Keratinocyte (primary cell): ENCODE measurements around the gene SAMD13.

ENCODE experiments used
- EZH2 ChIP-seq: IDR thresholded peaks from one replicate; pipeline ENCODE4 v1.6.1; 2012; ENCODE audit warnings: inconsistent platforms, mild to moderate bottlenecking, low read length, moderate library complexity
- TF ChIP-seq, protein P1 (sequence below), 3 experiments: IDR thresholded peaks in 1 of 3; conservative IDR thresholded peaks in 1 of 3; optimal IDR thresholded peaks in 1 of 3; 2 replicates in 2 of 3; 3 replicates in 1 of 3; pipeline versions ENCODE3 to v1.5.1; 2011; ENCODE audit warnings: low read length in 3 of 3, mild to moderate bottlenecking in 3 of 3, moderate library complexity in 2 of 3, control low read depth in 1 of 3, inconsistent platforms in 1 of 3; ENCODE audit not compliant: insufficient read depth in 2 of 3; ENCODE audit errors: extremely low read depth in 1 of 3

DNA sequence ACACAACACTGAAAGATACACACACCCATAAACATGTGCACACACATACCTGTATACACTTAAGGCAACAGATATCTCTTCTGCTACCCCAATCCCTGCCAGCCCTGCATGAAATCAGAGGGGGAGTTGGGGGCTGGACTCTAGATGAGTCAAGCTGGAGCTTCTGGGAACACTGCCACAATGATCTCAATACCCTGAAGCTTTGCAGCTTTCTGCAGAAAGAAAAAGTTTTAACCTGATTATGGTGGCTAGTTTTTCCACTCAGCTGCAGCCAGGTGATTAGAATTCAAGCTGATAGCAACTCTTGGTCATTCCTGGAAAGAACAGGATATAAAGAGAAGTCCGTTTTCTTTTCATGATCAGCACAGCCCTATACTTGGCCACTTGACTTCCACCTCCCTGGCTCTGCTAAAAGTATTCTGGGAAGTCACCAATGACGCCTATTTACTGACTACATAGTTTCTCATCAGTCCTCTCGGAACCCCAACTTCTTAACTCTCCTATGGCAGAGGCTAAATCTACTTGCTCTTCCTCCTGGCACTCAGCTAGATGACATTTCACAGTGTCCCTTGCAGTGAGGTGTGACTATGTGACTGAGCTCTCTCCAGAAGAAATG lies 76.1 kb downstream of the SAMD13 start:
- no peak for TF ChIP-seq EZH2
- TF ChIP-seq, protein P1, sequence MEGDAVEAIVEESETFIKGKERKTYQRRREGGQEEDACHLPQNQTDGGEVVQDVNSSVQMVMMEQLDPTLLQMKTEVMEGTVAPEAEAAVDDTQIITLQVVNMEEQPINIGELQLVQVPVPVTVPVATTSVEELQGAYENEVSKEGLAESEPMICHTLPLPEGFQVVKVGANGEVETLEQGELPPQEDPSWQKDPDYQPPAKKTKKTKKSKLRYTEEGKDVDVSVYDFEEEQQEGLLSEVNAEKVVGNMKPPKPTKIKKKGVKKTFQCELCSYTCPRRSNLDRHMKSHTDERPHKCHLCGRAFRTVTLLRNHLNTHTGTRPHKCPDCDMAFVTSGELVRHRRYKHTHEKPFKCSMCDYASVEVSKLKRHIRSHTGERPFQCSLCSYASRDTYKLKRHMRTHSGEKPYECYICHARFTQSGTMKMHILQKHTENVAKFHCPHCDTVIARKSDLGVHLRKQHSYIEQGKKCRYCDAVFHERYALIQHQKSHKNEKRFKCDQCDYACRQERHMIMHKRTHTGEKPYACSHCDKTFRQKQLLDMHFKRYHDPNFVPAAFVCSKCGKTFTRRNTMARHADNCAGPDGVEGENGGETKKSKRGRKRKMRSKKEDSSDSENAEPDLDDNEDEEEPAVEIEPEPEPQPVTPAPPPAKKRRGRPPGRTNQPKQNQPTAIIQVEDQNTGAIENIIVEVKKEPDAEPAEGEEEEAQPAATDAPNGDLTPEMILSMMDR (optimal IDR thresholded peaks at IDR 0.05 in 1 of 3, IDR thresholded peaks at IDR 0.05 in 1 of 3, conservative IDR thresholded peaks at IDR 0.05 in 1 of 3; ENCODE audit: extremely low read depth in 1 of 3, insufficient read depth in 2 of 3, low read length in 3 of 3) = no peak
